ENCODE results near the gene ANO3.

Gene ANO3

GRCh38 chr11:26688701-26689100, 356.8 kb downstream of the ANO3 start:
- DNase-seq (ENCODE audit: extremely low spot score, insufficient read length, low read depth) (no peak), FAIRE-seq (no peak)

DNA sequence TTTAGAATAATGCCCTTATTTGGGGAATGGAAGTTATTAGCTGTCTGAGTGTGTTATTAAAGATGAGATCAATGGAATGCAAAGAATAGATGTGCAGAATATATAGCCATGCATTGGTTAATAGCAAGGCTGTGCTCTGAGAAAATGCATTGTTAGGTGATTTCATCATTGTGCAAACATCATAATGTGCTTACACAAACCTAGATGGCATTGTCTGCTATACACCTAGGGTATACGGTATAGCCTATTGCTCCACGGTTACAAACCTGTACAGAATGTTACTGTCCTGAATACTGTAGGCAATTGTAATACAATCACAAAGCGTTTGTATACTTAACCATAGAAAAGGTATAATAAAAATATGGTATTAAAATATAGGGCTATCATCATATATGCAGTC, 364.4 kb downstream of the ANO3 start:
- no peak for FAIRE-seq
- no peak for DNase-seq (ENCODE audit: extremely low spot score, insufficient read length, low read depth)

GRCh38 chr11:26698224-26698623, 366.3 kb downstream of the ANO3 start:
- DNase-seq (ENCODE audit: extremely low spot score, insufficient read length, low read depth) (no peak), FAIRE-seq (no peak)

DNA sequence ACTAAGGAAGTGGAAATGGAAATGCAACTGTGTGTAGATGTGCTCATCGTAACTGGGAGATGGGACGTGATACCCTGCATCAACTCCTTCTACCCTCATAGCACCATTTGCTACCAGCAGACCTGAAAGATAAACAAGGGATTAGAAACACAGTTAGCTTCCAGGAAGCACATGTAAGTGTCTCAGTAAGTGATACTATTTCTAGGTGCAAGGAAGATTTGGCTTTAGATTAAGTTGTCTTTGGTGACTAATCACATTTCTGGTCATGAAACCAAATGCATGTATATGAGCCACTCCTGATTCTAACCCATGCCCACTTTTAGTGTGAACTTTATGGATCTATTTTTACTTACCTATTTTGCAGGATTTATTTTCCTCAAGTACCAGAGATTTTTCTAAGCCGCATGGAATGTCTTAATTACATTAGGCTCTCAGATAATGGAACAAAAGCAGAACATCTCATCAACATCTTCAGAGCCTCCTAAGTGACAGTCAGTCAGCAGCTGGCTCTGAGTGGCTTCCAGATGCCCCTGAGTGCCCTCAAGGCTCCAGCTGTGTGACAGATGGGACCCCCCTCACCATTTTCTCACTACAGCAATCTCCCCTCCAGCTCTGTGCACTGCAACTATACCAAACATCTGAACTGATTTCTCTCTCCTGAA, 368.8 kb downstream of the ANO3 start:
- DNase-seq (ENCODE audit: extremely low spot score, insufficient read length, low read depth) (no peak), FAIRE-seq (no peak)

GRCh38 chr11:26702406-26702805, 370.5 kb downstream of the ANO3 start:
- FAIRE-seq (no peak), DNase-seq (ENCODE audit: extremely low spot score, insufficient read length, low read depth) (no peak)

DNA sequence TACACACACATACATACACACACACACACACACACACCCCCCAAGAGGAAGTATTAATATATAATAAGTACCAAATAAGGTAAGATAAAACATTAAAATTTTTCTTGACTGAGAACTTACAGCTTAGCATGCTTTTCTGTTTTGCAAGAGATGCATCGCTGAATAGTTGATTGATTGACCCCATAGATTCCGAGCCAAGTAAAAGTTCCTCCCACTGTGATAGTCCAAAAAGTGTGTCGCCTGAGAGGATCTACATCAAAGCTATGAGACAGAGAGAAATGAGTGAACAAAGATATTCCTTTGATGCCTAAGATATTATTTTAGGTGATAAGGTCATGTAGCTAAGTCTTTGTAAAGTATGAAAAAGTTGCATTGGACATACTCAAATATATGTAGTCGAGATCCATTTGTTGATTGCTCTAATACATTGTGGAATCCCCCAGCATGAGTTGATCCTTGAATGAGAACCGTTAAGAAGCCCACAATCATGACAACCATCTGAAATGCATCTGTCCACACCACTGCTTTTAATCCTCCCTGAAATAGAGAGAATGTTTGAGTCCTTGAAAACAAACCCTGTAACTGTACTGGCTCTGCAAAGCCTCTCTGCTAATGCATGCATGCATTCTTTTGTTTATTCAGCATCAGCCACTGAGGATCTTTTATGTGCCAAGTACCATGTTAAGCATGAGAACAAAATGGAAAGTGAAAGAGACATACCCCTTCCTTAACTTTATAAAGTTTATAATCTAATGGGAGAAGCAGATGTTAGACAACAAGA, 371.7 kb downstream of the ANO3 start:
- DNase-seq (ENCODE audit: extremely low spot score, insufficient read length, low read depth) (no peak), FAIRE-seq (no peak)

GRCh38 chr11:26704249-26704648, 372.3 kb downstream of the ANO3 start:
- FAIRE-seq (no peak), DNase-seq (ENCODE audit: extremely low spot score, insufficient read length, low read depth) (no peak)

DNA sequence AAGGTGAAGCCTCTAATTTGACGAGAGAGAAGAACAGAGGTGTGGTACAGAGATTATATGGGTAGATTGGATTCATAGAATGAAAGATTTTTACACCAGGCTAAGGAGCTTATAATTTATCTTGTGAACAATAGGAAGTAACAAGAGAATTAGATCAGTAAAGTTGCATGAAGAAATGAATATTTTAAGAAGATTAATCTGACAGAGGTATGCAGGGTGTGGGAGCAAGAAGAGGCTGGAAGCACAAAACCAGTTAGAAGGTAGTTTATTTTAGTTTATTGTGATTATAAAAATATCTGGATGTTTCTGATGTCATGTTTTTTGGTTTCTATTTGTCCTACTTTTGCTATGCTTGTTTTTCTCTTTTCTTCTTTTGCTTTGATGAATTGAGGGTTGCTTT, 374.3 kb downstream of the ANO3 start:
- no peak for FAIRE-seq
- DNase-seq (ENCODE audit: extremely low spot score, insufficient read length, low read depth), result no peak

- DNase-seq (ENCODE audit: extremely low spot score, insufficient read length, low read depth) (no peak), FAIRE-seq (no peak)
Measured at GRCh38 chr11:26708736-26709456, 377.0 kb downstream of the ANO3 start.

- DNase-seq (ENCODE audit: extremely low spot score, insufficient read length, low read depth), result no peak
- no peak for FAIRE-seq
Measured at GRCh38 chr11:26710489-26710888, 378.6 kb downstream of the ANO3 start.

- no peak for FAIRE-seq
- no peak for DNase-seq (ENCODE audit: extremely low spot score, insufficient read length, low read depth)
Measured at GRCh38 chr11:26712497-26712896, 380.6 kb downstream of the ANO3 start.
